ENCODE data around the gene EEPD1. TPM values are rescaled to one million over a fixed set of nuclear protein-coding genes. Genes with fewer than 3 reads are reported as not detected.
"Not testable (repeated sequence)": the region's sequence is repeated elsewhere in the genome, so short reads cannot be mapped to it uniquely, and the experiment has no call there.

EEPD1 gene
- total RNA-seq, 2 experiments from 2014 or later, result 0.40 to 0.48 TPM

- POLR2A ChIA-PET, result no interaction called here
- CTCF ChIA-PET, result interaction anchor here (0.6 kb wide), 1 partner anchor 49 kb away, joined by 3 read pairs; no protein-coding TSS in a partner anchor
These were observed 85.1 kb downstream of the EEPD1 start for GRCh38 chr7:36238138-36238537.

GRCh38 chr7:36243356-36243755 is 90.3 kb downstream of the EEPD1 start:
- POLR2A ChIA-PET, CTCF ChIA-PET: not testable (repeated sequence)

GRCh38 chr7:36244001-36244400 is 90.9 kb downstream of the EEPD1 start:
- CTCF ChIA-PET, POLR2A ChIA-PET: not testable (repeated sequence)

- ChIA-PET CTCF (no interaction called here), POLR2A (no interaction called here)
These were observed 91.4 kb downstream of the EEPD1 start for GRCh38 chr7:36244429-36244828.

GRCh38 chr7:36245684-36246299 is 92.7 kb downstream of the EEPD1 start:
- ChIA-PET POLR2A (no interaction called here), CTCF (interaction anchor here (0.6 kb wide), 1 partner anchor 43 kb away, joined by 3 read pairs; no protein-coding TSS in a partner anchor)

GRCh38 chr7:36249091-36249490 is 96.0 kb downstream of the EEPD1 start:
- CTCF ChIA-PET, result interaction anchor here (0.7 kb wide), 1 partner anchor 13 kb away, joined by 6 read pairs; no protein-coding TSS in a partner anchor

GRCh38 chr7:36253699-36254098 is 100.6 kb downstream of the EEPD1 start:
- ChIA-PET POLR2A (no interaction called here), CTCF (no interaction called here)

More at GRCh38 chr7:36249091-36249490, 96.0 kb downstream of the EEPD1 start:
- POLR2A ChIA-PET, result no interaction called here

- POLR2A ChIA-PET, result not testable (repeated sequence)
- CTCF ChIA-PET, result interaction anchor here (0.7 kb wide), 1 partner anchor 189 kb away, joined by 3 read pairs; no protein-coding TSS in a partner anchor
These were observed 105.6 kb downstream of the EEPD1 start for GRCh38 chr7:36258510-36259259.

- POLR2A ChIA-PET, result no interaction called here
- CTCF ChIA-PET, result no interaction called here
These were observed 107.4 kb downstream of the EEPD1 start for GRCh38 chr7:36260481-36260880.

- CTCF ChIA-PET, result no interaction called here
- POLR2A ChIA-PET, result no interaction called here
These were observed 108.1 kb downstream of the EEPD1 start for GRCh38 chr7:36261019-36261754.

- ChIA-PET POLR2A (no interaction called here), CTCF (interaction anchor here (0.5 kb wide), 1 partner anchor 14 kb away, joined by 6 read pairs; no protein-coding TSS in a partner anchor)
These were observed 109.4 kb downstream of the EEPD1 start for GRCh38 chr7:36262309-36263094.

- CTCF ChIA-PET, result no interaction called here
- POLR2A ChIA-PET, result no interaction called here
These were observed 110.0 kb downstream of the EEPD1 start for GRCh38 chr7:36263095-36263484.

- ChIA-PET CTCF (no interaction called here), POLR2A (no interaction called here)
These were observed 111.2 kb downstream of the EEPD1 start for GRCh38 chr7:36264123-36264801.

GRCh38 chr7:36264913-36265516 is 112.0 kb downstream of the EEPD1 start:
- ChIA-PET POLR2A (no interaction called here), CTCF (interaction anchor here (0.5 to 0.8 kb wide), 3 partner anchors 67 to 952 kb away, joined by 3 read pairs; no protein-coding TSS in a partner anchor)

GRCh38 chr7:36265680-36266079 is 112.6 kb downstream of the EEPD1 start:
- CTCF ChIA-PET, result interaction anchor here (0.5 to 0.8 kb wide), 2 partner anchors 67 to 359 kb away, joined by 3 read pairs; no protein-coding TSS in a partner anchor
- POLR2A ChIA-PET, result no interaction called here

- POLR2A ChIA-PET, result no interaction called here
- CTCF ChIA-PET, result no interaction called here
These were observed 113.1 kb downstream of the EEPD1 start for GRCh38 chr7:36266190-36266589.

GRCh38 chr7:36266683-36267082 is 113.6 kb downstream of the EEPD1 start:
- ChIA-PET POLR2A (no interaction called here), CTCF (no interaction called here)

GRCh38 chr7:36272211-36272566 is 119.1 kb downstream of the EEPD1 start:
- POLR2A ChIA-PET, result no interaction called here
- CTCF ChIA-PET, result interaction anchor here (0.7 kb wide), 1 partner anchor 58 kb away, joined by 3 read pairs; no protein-coding TSS in a partner anchor

All from activated CD8-positive, alpha-beta memory T cell treated with anti-CD3 and anti-CD28 coated beads for 36 hours (primary cell).